Melanocyte of skin (primary cell): Measurements from ENCODE around the gene DUX4. TPM values are rescaled to one million over a fixed set of nuclear protein-coding genes. Genes with fewer than 3 reads are reported as not detected.

Experiments used
- small RNA-seq, 2 donors: library from RNA; depleted of rRNA; stranded (forward); fragments of <200 nt; gene quantifications; one replicate each; pipeline ENCODE3, GENCODE V24; 2012
- total RNA-seq, 2 donors: library from RNA; depleted of rRNA; stranded (reverse); fragments of >200 nt; gene quantifications; 2 replicates each; pipeline ENCODE4 v1.2.3, GENCODE V29; 2012

Gene DUX4
- total RNA-seq = not detected

GRCh38 chr4:190173428-190173827 is at the start of gene DUX4:
TSS of gene DUX4 (plus strand) at chr4:190173774. CDS start at chr4:190173774, 0 bp downstream.

Small RNA genes lying within 50 kb of the gene (small RNA-seq; reads per million reads assigned to genes)
- 0 reads per million in 2 donors for gene AC215524.1

Other genes with a start within 250 kb of the DUX4 start
- 10 to 100 TPM; 33.0 to 33.3 TPM for gene FRG1, start 232.9 kb upstream of the DUX4 start, total RNA-seq
- gene FRG2, start 146.5 kb upstream of the DUX4 start, total RNA-seq = not detected
- gene DBET, start 109.3 kb upstream of the DUX4 start, total RNA-seq = not detected